Stomach (tissue), 4 donors: ENCODE measurements around the gene SPRYD3.

Source experiments
- CTCF ChIP-seq, 7 experiments: fragments of 450-650 bp in 4 of 7; fragments of 200-600 bp in 3 of 7; sonication (generic) in 3 of 7; IDR thresholded peaks; one replicate each; pipeline ENCODE4 v1.5.1; 2016 to 2019; ENCODE audit warnings: antibody characterized with exemption in 7 of 7, control low read depth in 2 of 7, mild to moderate bottlenecking in 1 of 7
- EP300 ChIP-seq: sonication (generic); formaldehyde crosslinking; IDR thresholded peaks from one replicate; pipeline ENCODE4 v1.6.1; 2017; ENCODE audit warnings: antibody characterized with exemption
- POLR2A ChIP-seq, 4 donors: fragments of 450-650 bp; IDR thresholded peaks; one replicate each; pipeline ENCODE4 v1.6.1; 2016; ENCODE audit warnings: antibody characterized with exemption in 4 of 4, control low read depth in 2 of 4, mild to moderate bottlenecking in 1 of 4, moderate library complexity in 1 of 4
- POLR2AphosphoS5 ChIP-seq, 3 donors: sonication (generic); formaldehyde crosslinking; IDR thresholded peaks; one replicate each; pipeline ENCODE4 v1.6.1; 2016; ENCODE audit warnings: antibody characterized with exemption in 3 of 3

DNA sequence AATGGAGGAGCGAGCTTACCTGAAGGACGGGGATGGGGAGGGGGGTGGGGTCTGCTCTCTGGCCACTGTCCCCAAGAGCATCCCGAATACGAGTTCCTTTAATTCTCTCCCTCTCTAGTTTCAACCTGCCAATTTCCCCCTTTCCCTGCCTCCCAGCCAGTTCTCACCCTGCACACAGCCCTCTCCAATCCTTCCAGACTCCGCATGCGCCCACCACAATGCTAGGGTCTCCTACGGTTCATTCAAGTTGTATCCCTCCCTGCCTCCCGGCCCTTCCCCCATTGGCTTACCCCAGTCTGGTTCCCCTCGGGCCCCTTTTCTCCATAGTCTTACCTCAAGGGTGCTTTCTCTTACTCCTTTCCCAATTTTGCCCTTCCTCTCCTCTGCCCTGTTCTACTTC, 17.6 kb upstream of the SPRYD3 start:
- TF ChIP-seq POLR2A (IDR thresholded peaks at IDR 0.05) (no peak), CTCF (IDR thresholded peaks at IDR 0.05) (no peak), POLR2AphosphoS5 (IDR thresholded peaks at IDR 0.05) (no peak), EP300 (no peak)
